ENCODE results near the gene RAD51B. TPM values are rescaled to one million over a fixed set of nuclear protein-coding genes. Genes with fewer than 3 reads are reported as not detected.
A peak's percentile ranks its signal among the peaks of the same experiment; 100 is the strongest.

Gene RAD51B
- total RNA-seq, 4 donors from 2014 or later, result 19.6 to 39.7 (median 25.4) TPM

DNA sequence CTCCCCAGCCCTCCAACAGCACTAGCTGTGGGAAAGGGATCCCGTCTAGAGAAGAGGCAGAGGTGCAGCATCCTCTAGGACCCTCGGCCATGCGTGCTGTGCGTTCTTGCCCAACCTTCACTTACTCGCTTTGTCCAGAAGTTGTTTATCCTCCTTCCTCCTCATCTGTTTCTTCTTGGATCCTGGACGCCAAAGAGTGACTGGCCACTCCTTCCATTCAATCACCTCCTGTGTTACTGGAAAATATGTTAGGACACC, 832.8 kb downstream of the RAD51B start:
- WGBS, result 77% methylated on average over 6 of the region's 6 CpGs

DNA sequence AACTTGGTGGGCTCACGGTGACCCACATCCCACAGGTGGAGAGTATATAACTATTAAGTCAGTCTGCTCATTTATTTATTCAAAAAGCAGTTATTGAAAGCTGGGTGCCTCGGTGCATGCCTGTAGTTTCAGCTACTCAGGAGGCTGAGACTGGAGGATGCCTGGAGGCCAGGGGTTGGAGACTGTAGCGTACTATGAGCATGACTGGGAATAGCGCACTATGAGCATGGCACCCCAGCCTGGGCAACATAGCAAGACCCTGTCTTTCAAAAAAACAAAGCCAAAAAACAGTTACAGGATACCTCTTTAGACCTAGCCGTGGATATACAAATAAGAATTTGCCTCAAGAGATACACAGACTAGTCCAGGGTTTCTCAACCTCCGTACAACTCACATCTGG, 833.5 kb downstream of the RAD51B start:
- no peak overlapping the region for H3K27ac ChIP-seq
- DNase-seq (ENCODE audit: low spot score in 2 of 2), result no peak
- WGBS, result 94% methylated on average over 6 of the region's 6 CpGs
- peaks cover 38% of the 10 kb centered on the region for H3K4me1 ChIP-seq
- no peaks in the 10 kb centered on the region for H3K9me3 ChIP-seq
- TF ChIP-seq, protein P1, sequence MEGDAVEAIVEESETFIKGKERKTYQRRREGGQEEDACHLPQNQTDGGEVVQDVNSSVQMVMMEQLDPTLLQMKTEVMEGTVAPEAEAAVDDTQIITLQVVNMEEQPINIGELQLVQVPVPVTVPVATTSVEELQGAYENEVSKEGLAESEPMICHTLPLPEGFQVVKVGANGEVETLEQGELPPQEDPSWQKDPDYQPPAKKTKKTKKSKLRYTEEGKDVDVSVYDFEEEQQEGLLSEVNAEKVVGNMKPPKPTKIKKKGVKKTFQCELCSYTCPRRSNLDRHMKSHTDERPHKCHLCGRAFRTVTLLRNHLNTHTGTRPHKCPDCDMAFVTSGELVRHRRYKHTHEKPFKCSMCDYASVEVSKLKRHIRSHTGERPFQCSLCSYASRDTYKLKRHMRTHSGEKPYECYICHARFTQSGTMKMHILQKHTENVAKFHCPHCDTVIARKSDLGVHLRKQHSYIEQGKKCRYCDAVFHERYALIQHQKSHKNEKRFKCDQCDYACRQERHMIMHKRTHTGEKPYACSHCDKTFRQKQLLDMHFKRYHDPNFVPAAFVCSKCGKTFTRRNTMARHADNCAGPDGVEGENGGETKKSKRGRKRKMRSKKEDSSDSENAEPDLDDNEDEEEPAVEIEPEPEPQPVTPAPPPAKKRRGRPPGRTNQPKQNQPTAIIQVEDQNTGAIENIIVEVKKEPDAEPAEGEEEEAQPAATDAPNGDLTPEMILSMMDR (IDR thresholded peaks at IDR 0.05), result no peak
- no peaks in the 10 kb centered on the region for H3K36me3 ChIP-seq
- no peaks in the 10 kb centered on the region for H3K27me3 ChIP-seq
- no peak overlapping the region for H3K4me3 ChIP-seq

More for the DNA sequence above, 832.8 kb downstream of the RAD51B start:
- H3K36me3 ChIP-seq, result no peaks in the 10 kb centered on the region
- H3K27ac ChIP-seq, result peak overlapping the region; percentile 57
- TF ChIP-seq EP300 (IDR thresholded peaks at IDR 0.05), result no peak
- TF ChIP-seq POLR2AphosphoS5 (IDR thresholded peaks at IDR 0.05), result no peak
- TF ChIP-seq, protein P1 (IDR thresholded peaks at IDR 0.05), result no peak
- TF ChIP-seq POLR2A (IDR thresholded peaks at IDR 0.05), result no peak
- H3K4me3 ChIP-seq, result no peak overlapping the region
- no peaks in the 10 kb centered on the region for H3K9me3 ChIP-seq
- peak in 1 of 2 donors; percentile 40 for DNase-seq (ENCODE audit: low spot score in 2 of 2)
- peaks cover 38% of the 10 kb centered on the region for H3K4me1 ChIP-seq
- H3K27me3 ChIP-seq, result no peaks in the 10 kb centered on the region

DNA sequence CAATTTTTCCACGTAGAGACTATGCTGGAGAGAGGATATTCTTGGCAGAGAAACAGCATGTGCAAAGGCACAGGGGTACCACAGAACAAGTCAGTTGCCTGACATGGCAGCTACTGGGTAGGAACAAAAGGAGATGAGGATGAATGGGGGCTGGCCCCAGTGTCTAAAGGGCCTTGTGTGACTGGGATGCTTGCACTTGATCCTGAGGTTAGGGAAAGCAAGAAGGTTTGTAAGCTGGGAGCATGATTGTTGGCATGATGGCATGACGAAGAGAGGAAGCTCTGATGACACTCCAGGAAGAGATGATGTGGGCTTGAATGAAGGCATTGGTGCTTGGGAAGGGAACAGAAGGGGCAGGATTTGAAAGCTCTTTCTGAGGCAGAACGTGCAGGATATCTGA, 834.2 kb downstream of the RAD51B start:
- no peak overlapping the region for H3K27ac ChIP-seq
- no peaks in the 10 kb centered on the region for H3K27me3 ChIP-seq
- WGBS, result 90% methylated on average over 3 of the region's 3 CpGs

GRCh38 chr14:68654471-68654941, 834.9 kb downstream of the RAD51B start:
- DNase-seq (ENCODE audit: low spot score in 2 of 2), result no peak
- TF ChIP-seq POLR2AphosphoS5 (IDR thresholded peaks at IDR 0.05) (no peak), EP300 (IDR thresholded peaks at IDR 0.05) (no peak), POLR2A (IDR thresholded peaks at IDR 0.05) (no peak)
- TF ChIP-seq, protein P1 (IDR thresholded peaks at IDR 0.05), result no peak
- no peaks in the 10 kb centered on the region for H3K27me3 ChIP-seq
- H3K36me3 ChIP-seq, result no peaks in the 10 kb centered on the region
- 72% methylated on average over 8 of the region's 9 CpGs for WGBS
- H3K9me3 ChIP-seq, result no peaks in the 10 kb centered on the region
- H3K4me1 ChIP-seq, result peaks cover 43% of the 10 kb centered on the region
- no peak overlapping the region for H3K4me3 ChIP-seq
- no peak overlapping the region for H3K27ac ChIP-seq

More for the DNA sequence above, 834.2 kb downstream of the RAD51B start:
- DNase-seq (ENCODE audit: low spot score in 2 of 2), result no peak
- Histone ChIP-seq H3K4me1 (peaks cover 36% of the 10 kb centered on the region), H3K4me3 (no peak overlapping the region), H3K36me3 (no peaks in the 10 kb centered on the region), H3K9me3 (no peaks in the 10 kb centered on the region)
- no peak for TF ChIP-seq POLR2AphosphoS5 (IDR thresholded peaks at IDR 0.05)
- TF ChIP-seq POLR2A (IDR thresholded peaks at IDR 0.05), result no peak
- TF ChIP-seq, protein P1 (IDR thresholded peaks at IDR 0.05), result no peak
- TF ChIP-seq EP300 (IDR thresholded peaks at IDR 0.05), result no peak

- no peak overlapping the region for H3K27ac ChIP-seq
- H3K4me1 ChIP-seq, result peaks cover 46% of the 10 kb centered on the region
- H3K36me3 ChIP-seq, result no peaks in the 10 kb centered on the region
- no peak for DNase-seq (ENCODE audit: low spot score in 2 of 2)
- WGBS, result 67% methylated on average over 17 of the region's 19 CpGs
- no peaks in the 10 kb centered on the region for H3K27me3 ChIP-seq
- H3K4me3 ChIP-seq, result no peak overlapping the region
- H3K9me3 ChIP-seq, result no peaks in the 10 kb centered on the region
- no peak for TF ChIP-seq EP300 (IDR thresholded peaks at IDR 0.05)
- TF ChIP-seq, protein P1 (IDR thresholded peaks at IDR 0.05), result no peak
- no peak for TF ChIP-seq POLR2A (IDR thresholded peaks at IDR 0.05)
- no peak for TF ChIP-seq POLR2AphosphoS5 (IDR thresholded peaks at IDR 0.05)
Observed at GRCh38 chr14:68655021-68655831, 835.6 kb downstream of the RAD51B start.
